Colonic mucosa (tissue), 4 donors: ENCODE data around the gene MYO1G. TPM values are rescaled to one million over a fixed set of nuclear protein-coding genes. Genes with fewer than 3 reads are reported as not detected.
"Not testable (repeated sequence)": the region's sequence is repeated elsewhere in the genome, so short reads cannot be mapped to it uniquely, and the experiment has no call there.

Experiments used
- DNase-seq: peaks from one replicate; pipeline ENCODE4 v3.0.0-alpha.2; 2020
- H3K27ac ChIP-seq: fragments of 200-600 bp; one replicate; pipeline ENCODE4 v1.8.0; 2021
- H3K27me3 ChIP-seq: fragments of 200-600 bp; one replicate; pipeline ENCODE4 v1.8.0; 2021
- H3K36me3 ChIP-seq: fragments of 200-600 bp; one replicate; pipeline ENCODE4 v1.8.0; 2021
- H3K4me1 ChIP-seq: fragments of 200-600 bp; one replicate; pipeline ENCODE4 v1.8.0; 2021; ENCODE audit warnings: mild to moderate bottlenecking
- H3K4me3 ChIP-seq: fragments of 200-600 bp; one replicate; pipeline ENCODE4 v1.8.0; 2021
- H3K9ac ChIP-seq, 2 donors: one replicate each; pipeline ENCODE4 v1.7.0; 2013; ENCODE audit warnings: control low read depth in 2 of 2, low read depth in 2 of 2, low read length in 2 of 2
- H3K9me3 ChIP-seq: fragments of 200-600 bp; one replicate; pipeline ENCODE4 v1.8.0; 2021
- intact Hi-C: fragments of 100-400 bp; cut with DNase I; formaldehyde crosslinking; loops from one replicate; pipeline ENCODE4 v1.14.1; 2022
- total RNA-seq, 2 donors: library from RNA; stranded (reverse); fragmentation: NEBNext Ultra II Directional in 1 of 2; extraction: Animal tissue kit (Norgen Biotek cat#: 25700) in 1 of 2; gene quantifications; one replicate each; pipeline ENCODE4 v1.2.1, GENCODE V29; 2021
- TF ChIP-seq, protein P1 (sequence below): fragments of 200-600 bp; IDR thresholded peaks from one replicate; pipeline ENCODE4 v1.8.0; 2022; ENCODE audit warnings: antibody characterized with exemption, mild to moderate bottlenecking
- donor health status: healthy.
- donor health status: DM: no; HTN: no; CAD: no.
- donor health status: DM: no; HTN: no; CAD: no.

The MYO1G gene
- total RNA-seq, result 1 to 10 TPM; 2.1 to 3.6 TPM

DNA sequence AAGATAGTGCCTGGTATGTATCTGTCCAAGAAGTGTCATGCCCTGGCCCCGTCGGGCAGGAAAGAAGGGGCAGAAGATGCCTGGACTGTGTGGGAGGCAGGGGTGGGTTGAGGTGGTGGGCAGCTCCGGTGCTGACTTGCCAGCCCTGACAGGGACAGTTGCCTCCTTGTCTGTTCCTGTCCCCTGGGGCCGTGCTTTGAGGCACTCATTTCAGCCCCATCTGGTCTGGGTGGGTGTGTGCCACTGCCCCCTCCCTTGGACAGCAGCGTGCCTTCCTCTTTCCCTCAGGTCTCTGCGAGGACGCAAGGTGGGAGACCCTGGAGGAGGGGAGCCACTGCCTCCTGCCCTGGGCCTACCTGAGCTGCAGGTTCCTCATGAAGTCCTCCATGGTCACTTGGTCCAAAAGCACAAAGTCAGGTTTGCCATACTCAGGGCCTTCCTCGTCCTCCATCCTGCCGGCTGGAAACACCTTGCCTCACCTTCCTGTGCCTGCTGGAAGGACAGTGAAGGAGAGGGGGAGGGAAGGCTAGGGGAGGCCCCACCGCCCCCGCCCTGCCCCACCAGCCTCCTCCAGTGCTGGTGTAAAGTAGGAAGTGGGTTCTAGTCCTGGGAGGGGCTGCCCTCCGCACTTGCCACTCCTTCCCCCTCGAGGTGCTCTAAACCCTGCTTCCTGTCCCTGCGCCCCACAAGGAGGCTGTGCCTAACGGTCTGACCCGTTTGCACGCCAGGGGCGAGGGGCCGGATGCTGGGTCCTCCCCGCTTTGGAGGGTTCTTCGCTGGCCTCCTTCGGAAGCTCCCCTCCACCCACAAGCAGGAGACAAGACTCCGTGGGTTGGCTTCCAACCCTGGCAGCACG lies at the start of gene MYO1G:
Gene MYO1G (minus strand): TSS at position 505 of the 856 bp plus-strand sequence. CDS start 54 bp downstream, at position 451.
- TF ChIP-seq, protein P1, sequence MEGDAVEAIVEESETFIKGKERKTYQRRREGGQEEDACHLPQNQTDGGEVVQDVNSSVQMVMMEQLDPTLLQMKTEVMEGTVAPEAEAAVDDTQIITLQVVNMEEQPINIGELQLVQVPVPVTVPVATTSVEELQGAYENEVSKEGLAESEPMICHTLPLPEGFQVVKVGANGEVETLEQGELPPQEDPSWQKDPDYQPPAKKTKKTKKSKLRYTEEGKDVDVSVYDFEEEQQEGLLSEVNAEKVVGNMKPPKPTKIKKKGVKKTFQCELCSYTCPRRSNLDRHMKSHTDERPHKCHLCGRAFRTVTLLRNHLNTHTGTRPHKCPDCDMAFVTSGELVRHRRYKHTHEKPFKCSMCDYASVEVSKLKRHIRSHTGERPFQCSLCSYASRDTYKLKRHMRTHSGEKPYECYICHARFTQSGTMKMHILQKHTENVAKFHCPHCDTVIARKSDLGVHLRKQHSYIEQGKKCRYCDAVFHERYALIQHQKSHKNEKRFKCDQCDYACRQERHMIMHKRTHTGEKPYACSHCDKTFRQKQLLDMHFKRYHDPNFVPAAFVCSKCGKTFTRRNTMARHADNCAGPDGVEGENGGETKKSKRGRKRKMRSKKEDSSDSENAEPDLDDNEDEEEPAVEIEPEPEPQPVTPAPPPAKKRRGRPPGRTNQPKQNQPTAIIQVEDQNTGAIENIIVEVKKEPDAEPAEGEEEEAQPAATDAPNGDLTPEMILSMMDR, result no peak
- Histone ChIP-seq H3K9me3 (no peaks in the 10 kb centered on the region), H3K27ac (peak within 1 kb of the TSS; percentile 10), H3K27me3 (no peaks in the 10 kb centered on the region), H3K4me3 (peak within 1 kb of the TSS; percentile 21), H3K9ac (peak within 1 kb of the TSS in 1 of 2 donors; percentile 35), H3K36me3 (no peaks in the 10 kb centered on the region), H3K4me1 (no peaks in the 10 kb centered on the region)
- intact Hi-C loops, result loop anchor here (5.0 kb wide), 1 partner anchor 159 kb away; no protein-coding TSS in a partner anchor
- DNase-seq, result peak; percentile 39

DNA sequence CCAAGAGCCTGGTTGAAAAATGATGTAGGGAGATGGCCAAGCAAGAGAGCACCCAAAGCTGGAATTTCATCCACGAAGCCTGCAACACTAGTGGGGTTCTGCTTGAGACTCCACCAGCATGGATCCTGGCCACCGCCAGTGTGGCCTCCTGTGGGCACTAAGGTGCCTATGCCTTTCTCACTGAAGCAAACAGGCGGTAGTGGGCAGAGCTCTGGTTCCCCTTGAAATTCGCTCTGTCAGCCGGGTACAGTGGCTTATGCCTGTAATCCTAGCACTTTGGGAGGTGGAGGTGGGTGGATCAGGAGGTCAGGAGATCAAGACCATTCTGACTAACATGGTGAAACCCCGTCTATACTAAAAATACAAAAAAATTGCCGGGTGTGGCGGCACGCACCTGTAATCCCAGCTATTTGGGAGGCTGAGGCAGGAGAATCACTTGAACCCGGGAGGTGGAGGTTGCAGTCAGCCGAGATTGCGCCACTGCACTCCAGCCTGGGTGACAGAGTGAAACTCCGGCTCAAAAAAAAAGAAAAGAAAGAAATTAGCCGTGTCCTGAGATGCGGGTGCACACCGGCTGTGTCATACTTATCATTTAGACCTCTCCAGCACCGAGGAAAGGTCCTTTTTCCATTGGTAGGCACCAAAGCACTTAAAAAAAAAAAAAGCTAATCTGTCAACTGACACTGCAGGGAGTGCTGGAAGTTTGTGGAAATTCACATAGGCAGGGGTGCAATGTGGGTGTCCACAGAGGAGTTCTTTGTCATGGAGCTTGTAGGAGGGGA lies 49.5 kb upstream of the MYO1G start:
- Histone ChIP-seq H3K4me3 (peak overlapping the region; percentile 23), H3K4me1 (no peaks in the 10 kb centered on the region), H3K27ac (peak overlapping the region; percentile 54), H3K9me3 (no peaks in the 10 kb centered on the region), H3K9ac (peak overlapping the region; percentile 35 to 61), H3K36me3 (no peaks in the 10 kb centered on the region), H3K27me3 (no peaks in the 10 kb centered on the region)
- intact Hi-C loops, result no loop called here
- DNase-seq, result no peak
- TF ChIP-seq, protein P1, result no peak

- no peaks in the 10 kb centered on the region for H3K9me3 ChIP-seq
- no peaks in the 10 kb centered on the region for H3K4me1 ChIP-seq
- H3K9ac ChIP-seq, result peak overlapping the region; percentile 35 to 61
- DNase-seq, result no peak
- H3K27me3 ChIP-seq, result no peaks in the 10 kb centered on the region
- intact Hi-C loops, result no loop called here
- H3K4me3 ChIP-seq, result peak overlapping the region; percentile 23
- TF ChIP-seq, protein P1, result no peak
- H3K36me3 ChIP-seq, result no peaks in the 10 kb centered on the region
- H3K27ac ChIP-seq, result peak overlapping the region; percentile 54
Observed at GRCh38 chr7:45027774-45028114, 48.9 kb upstream of the MYO1G start.

- TF ChIP-seq, protein P1, result no peak
- peak overlapping the region; percentile 35 to 61 for H3K9ac ChIP-seq
Observed at GRCh38 chr7:45026984-45027773, 48.4 kb upstream of the MYO1G start.

GRCh38 chr7:45026013-45026412 lies 47.2 kb upstream of the MYO1G start:
- H3K27ac ChIP-seq, result no peak overlapping the region
- TF ChIP-seq, protein P1, result no peak

More at GRCh38 chr7:45026984-45027773, 48.4 kb upstream of the MYO1G start:
- H3K9me3 ChIP-seq, result no peaks in the 10 kb centered on the region
- H3K4me3 ChIP-seq, result peak overlapping the region; percentile 23
- peak overlapping the region; percentile 54 for H3K27ac ChIP-seq
- intact Hi-C loops, result no loop called here
- H3K4me1 ChIP-seq, result no peaks in the 10 kb centered on the region
- H3K27me3 ChIP-seq, result no peaks in the 10 kb centered on the region
- H3K36me3 ChIP-seq, result no peaks in the 10 kb centered on the region
- DNase-seq, result no peak

DNA sequence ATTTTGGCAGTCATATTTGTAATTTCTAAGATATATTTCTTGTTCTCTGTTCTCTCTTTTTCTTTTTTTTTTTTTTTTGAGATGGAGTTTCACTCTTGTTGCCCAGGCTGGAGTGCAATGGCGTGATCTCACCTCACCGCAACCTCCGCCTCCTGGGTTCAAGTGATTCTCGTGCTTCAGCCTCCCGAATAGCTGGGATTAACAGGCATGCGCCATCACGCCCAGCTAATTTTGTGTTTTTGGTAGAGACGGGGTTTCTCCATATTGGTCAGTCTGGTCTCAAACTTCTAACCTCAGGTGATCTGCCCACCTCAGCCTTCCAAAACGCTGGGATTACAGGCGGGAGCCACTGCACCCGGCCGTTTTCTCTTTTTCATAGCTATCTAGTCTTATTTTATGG lies 46.7 kb upstream of the MYO1G start:
- H3K4me3 ChIP-seq, H3K27me3 ChIP-seq, H3K9ac ChIP-seq, H3K36me3 ChIP-seq, DNase-seq, intact Hi-C loops, H3K27ac ChIP-seq, H3K9me3 ChIP-seq, H3K4me1 ChIP-seq: not testable (repeated sequence)

More at GRCh38 chr7:45026013-45026412, 47.2 kb upstream of the MYO1G start:
- Histone ChIP-seq H3K4me1 (no peaks in the 10 kb centered on the region), H3K27me3 (no peaks in the 10 kb centered on the region), H3K9me3 (no peaks in the 10 kb centered on the region), H3K36me3 (no peaks in the 10 kb centered on the region), H3K4me3 (no peak overlapping the region), H3K9ac (no peak overlapping the region)
- DNase-seq, result no peak
- intact Hi-C loops, result no loop called here
